NT2/D1 (cell line): Measurements from ENCODE around the gene NCAM2.

ENCODE experiments used
- SUZ12 ChIP-seq: IDR thresholded peaks from 2 replicates; pipeline ENCODE4 v1.6.1; 2011; ENCODE audit not compliant: insufficient read length, insufficient read depth; ENCODE audit errors: extremely low read depth
- ZNF274 ChIP-seq: IDR thresholded peaks from 2 replicates; pipeline ENCODE4 v1.6.1; 2011; ENCODE audit warnings: mild to moderate bottlenecking, low read depth, low read length

DNA sequence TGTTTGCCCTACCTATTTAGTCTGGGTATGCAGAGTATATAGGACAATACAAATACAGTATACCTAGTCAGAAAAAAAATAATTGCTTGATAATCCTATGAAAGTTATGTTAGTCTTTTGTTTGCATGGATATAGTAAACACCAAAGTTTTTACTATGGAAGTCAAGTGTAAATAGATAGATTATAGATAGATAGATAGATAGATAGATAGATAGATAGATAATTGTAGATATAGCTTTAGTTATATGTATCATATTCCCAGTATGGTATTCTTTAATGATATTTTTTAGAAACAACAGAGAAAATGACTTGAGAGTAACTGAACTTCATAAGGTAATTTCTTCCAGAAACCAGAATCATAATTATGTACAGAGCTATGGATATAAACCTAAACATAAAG lies 158.2 kb downstream of the NCAM2 start:
- TF ChIP-seq SUZ12 (no peak), ZNF274 (no peak)
